Upper lobe of right lung (tissue), 1 donor: ENCODE data around the gene NHLRC3. TPM values are rescaled to one million over a fixed set of nuclear protein-coding genes. Genes with fewer than 3 reads are reported as not detected.

Experiments
- ATAC-seq: fragments of 200-7000 bp; cut with Tn5 transposase; one replicate; pipeline ENCODE4 v1.9.1; 2020; ENCODE audit warnings: mild to moderate bottlenecking, moderate library complexity
- DNase-seq: peaks from one replicate; pipeline ENCODE4 v3.0.0-alpha.2; 2020
- H3K27ac ChIP-seq: fragments of 200-600 bp; one replicate; pipeline ENCODE4 v1.8.0; 2022
- H3K27me3 ChIP-seq: fragments of 200-600 bp; one replicate; pipeline ENCODE4 v1.8.0; 2022; ENCODE audit warnings: mild to moderate bottlenecking
- H3K36me3 ChIP-seq: fragments of 200-600 bp; one replicate; pipeline ENCODE4 v1.8.0; 2022
- H3K4me1 ChIP-seq: fragments of 200-600 bp; one replicate; pipeline ENCODE4 v1.8.0; 2022
- H3K4me3 ChIP-seq: fragments of 200-600 bp; one replicate; pipeline ENCODE4 v1.8.0; 2022; ENCODE audit warnings: mild to moderate bottlenecking
- H3K9me3 ChIP-seq: fragments of 200-600 bp; one replicate; pipeline ENCODE4 v1.8.0; 2022
- CTCF ChIP-seq: fragments of 200-600 bp; IDR thresholded peaks from one replicate; pipeline ENCODE4 v1.8.0; 2022; ENCODE audit warnings: antibody characterized with exemption
- intact Hi-C: fragments of 100-400 bp; cut with DNase I; formaldehyde crosslinking; loops from one replicate; pipeline ENCODE4 v1.11.0; 2022
- total RNA-seq: library from RNA; stranded (reverse); fragmentation: NEBNext Ultra II Directional; extraction: Animal tissue kit (Norgen Biotek cat#: 25700); gene quantifications from one replicate; pipeline ENCODE4 v1.2.1, GENCODE V29; 2021
- donor health status: DM: no; HTN: yes; CAD: no; lungs with severe emphysema.

The NHLRC3 gene
- total RNA-seq, 1 donor from 2014 or later, result 28.8 TPM

GRCh38 chr13:39047560-39047959 lies 9.3 kb downstream of the NHLRC3 start:
- ATAC-seq, result peak; percentile 53
- TF ChIP-seq CTCF, result peak; percentile 9
- Histone ChIP-seq H3K36me3 (peaks cover 8% of the 10 kb centered on the region), H3K27ac (no peak overlapping the region), H3K9me3 (no peaks in the 10 kb centered on the region), H3K27me3 (no peaks in the 10 kb centered on the region), H3K4me3 (no peak overlapping the region), H3K4me1 (no peaks in the 10 kb centered on the region)
- intact Hi-C loops, result loop anchor here (10.0 kb wide), 1 partner anchor 567 kb away; no protein-coding TSS in a partner anchor
- no peak for DNase-seq

GRCh38 chr13:39048806-39049205 lies 10.6 kb downstream of the NHLRC3 start:
- H3K27me3 ChIP-seq, result no peaks in the 10 kb centered on the region
- no peaks in the 10 kb centered on the region for H3K9me3 ChIP-seq
- H3K36me3 ChIP-seq, result peaks cover 15% of the 10 kb centered on the region
- TF ChIP-seq CTCF, result no peak
- ATAC-seq, result no peak
- no peaks in the 10 kb centered on the region for H3K4me1 ChIP-seq
- H3K4me3 ChIP-seq, result no peak overlapping the region
- intact Hi-C loops, result loop anchor here (10.0 kb wide), 1 partner anchor 566 kb away; no protein-coding TSS in a partner anchor
- no peak overlapping the region for H3K27ac ChIP-seq
- no peak for DNase-seq

- intact Hi-C loops, result loop anchor here (10.0 kb wide), 1 partner anchor 566 kb away; no protein-coding TSS in a partner anchor
- DNase-seq (no peak), ATAC-seq (no peak)
- Histone ChIP-seq H3K4me1 (no peaks in the 10 kb centered on the region), H3K9me3 (no peaks in the 10 kb centered on the region), H3K36me3 (peaks cover 15% of the 10 kb centered on the region), H3K27me3 (no peaks in the 10 kb centered on the region), H3K27ac (no peak overlapping the region), H3K4me3 (no peak overlapping the region)
- no peak for TF ChIP-seq CTCF
Measured at GRCh38 chr13:39049274-39049673, 11.0 kb downstream of the NHLRC3 start.

GRCh38 chr13:39051157-39051556 lies 12.9 kb downstream of the NHLRC3 start:
- intact Hi-C loops, result no loop called here
- H3K4me1 ChIP-seq, result no peaks in the 10 kb centered on the region
- no peak for ATAC-seq
- TF ChIP-seq CTCF, result peak; percentile 39
- H3K9me3 ChIP-seq, result no peaks in the 10 kb centered on the region
- no peak overlapping the region for H3K4me3 ChIP-seq
- no peak for DNase-seq
- peaks cover 7% of the 10 kb centered on the region for H3K36me3 ChIP-seq
- no peak overlapping the region for H3K27ac ChIP-seq
- no peaks in the 10 kb centered on the region for H3K27me3 ChIP-seq

GRCh38 chr13:39052944-39053343 lies 14.7 kb downstream of the NHLRC3 start:
- Histone ChIP-seq H3K4me3 (no peak overlapping the region), H3K36me3 (peaks cover 7% of the 10 kb centered on the region), H3K27ac (no peak overlapping the region), H3K9me3 (no peaks in the 10 kb centered on the region), H3K4me1 (no peaks in the 10 kb centered on the region), H3K27me3 (no peaks in the 10 kb centered on the region)
- ATAC-seq (no peak), DNase-seq (no peak)
- no peak for TF ChIP-seq CTCF
- intact Hi-C loops, result no loop called here

- Histone ChIP-seq H3K27ac (no peak overlapping the region), H3K4me1 (no peaks in the 10 kb centered on the region), H3K9me3 (no peaks in the 10 kb centered on the region), H3K27me3 (no peaks in the 10 kb centered on the region), H3K36me3 (peaks cover 7% of the 10 kb centered on the region), H3K4me3 (no peak overlapping the region)
- DNase-seq, result no peak
- intact Hi-C loops, result no loop called here
- no peak for TF ChIP-seq CTCF
- ATAC-seq, result no peak
Measured at GRCh38 chr13:39054112-39054511, 15.9 kb downstream of the NHLRC3 start.
